SK-N-MC (cell line): Measurements from ENCODE around the gene KRTAP9-6.

Source experiments
- EZH2 ChIP-seq: fragments of 200-600 bp; sonication (generic); IDR thresholded peaks from one replicate; pipeline ENCODE4 v1.6.1; 2017; ENCODE audit warnings: antibody characterized with exemption
- POLR2AphosphoS5 ChIP-seq: IDR thresholded peaks from 2 replicates; pipeline ENCODE4 v1.6.1; 2012; ENCODE audit warnings: mild to moderate bottlenecking, low read depth, low read length, borderline replicate concordance

GRCh38 chr17:41264599-41264998, 579 bp upstream of the KRTAP9-6 start:
- TF ChIP-seq EZH2 (no peak), POLR2AphosphoS5 (no peak)
